Ureter (tissue), 1 donor: Measurements from ENCODE around the gene PRSS37. TPM values are rescaled to one million over a fixed set of nuclear protein-coding genes. Genes with fewer than 3 reads are reported as not detected.

Experiments used
- DNase-seq: peaks from one replicate; pipeline ENCODE4 v3.0.0-alpha.2; 2020; ENCODE audit warnings: low spot score
- total RNA-seq: library from RNA; stranded (reverse); gene quantifications from one replicate; pipeline ENCODE4 v1.2.4, GENCODE V29; 2023
- donor health status: DM: yes; HTN: yes; CAD: no.

Gene PRSS37
- total RNA-seq, 1 donor from 2014 or later = not detected

GRCh38 chr7:141788296-141788695 is 53.0 kb downstream of the PRSS37 start:
- no peak for DNase-seq

Other genes with a start within 250 kb of the PRSS37 start
- 19.1 TPM for gene DENND11, start 139.3 kb downstream of the PRSS37 start, total RNA-seq
- not detected for gene WEE2, start 133.1 kb downstream of the PRSS37 start, total RNA-seq
- gene SSBP1, start 103.1 kb downstream of the PRSS37 start, total RNA-seq = 121 TPM
- 6.4 TPM for gene TAS2R3, start 77.4 kb downstream of the PRSS37 start, total RNA-seq
- gene TAS2R4, start 64.8 kb downstream of the PRSS37 start, total RNA-seq = 4.7 TPM
- gene TAS2R5, start 51.3 kb downstream of the PRSS37 start, total RNA-seq = 6.2 TPM
- gene OR9A4, start 74.9 kb upstream of the PRSS37 start, total RNA-seq = not detected
- gene CLEC5A, start 105.5 kb upstream of the PRSS37 start, total RNA-seq = 2.8 TPM
- gene TAS2R38, start 132.3 kb upstream of the PRSS37 start, total RNA-seq = not detected
- 0.47 TPM for gene MGAM, start 154.4 kb upstream of the PRSS37 start, total RNA-seq